Measurements from ENCODE around the gene ZBTB20.

Gene ZBTB20

DNA sequence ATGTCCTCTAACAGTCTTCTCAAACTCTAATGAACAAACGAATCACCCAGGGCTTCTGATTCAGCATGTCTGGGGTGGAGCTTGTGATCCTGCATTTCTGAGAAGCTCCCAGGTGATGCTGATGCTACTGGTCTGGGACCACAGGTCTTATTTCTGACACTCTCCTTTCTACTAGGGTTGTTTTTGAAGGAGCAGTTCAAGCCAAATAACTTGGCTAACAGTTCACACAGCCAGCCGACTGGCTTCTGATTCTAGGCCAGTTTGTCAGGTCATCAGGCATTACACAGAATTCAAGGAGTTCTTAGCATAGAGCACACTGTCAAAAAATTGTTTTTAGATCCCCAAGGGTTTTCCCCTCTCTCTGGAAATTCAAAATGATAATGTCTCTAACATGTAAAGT lies 752.5 kb downstream of the ZBTB20 start:
- H3K4me3 ChIP-seq (ENCODE audit: low read depth, low read length), result no peak overlapping the region

DNA sequence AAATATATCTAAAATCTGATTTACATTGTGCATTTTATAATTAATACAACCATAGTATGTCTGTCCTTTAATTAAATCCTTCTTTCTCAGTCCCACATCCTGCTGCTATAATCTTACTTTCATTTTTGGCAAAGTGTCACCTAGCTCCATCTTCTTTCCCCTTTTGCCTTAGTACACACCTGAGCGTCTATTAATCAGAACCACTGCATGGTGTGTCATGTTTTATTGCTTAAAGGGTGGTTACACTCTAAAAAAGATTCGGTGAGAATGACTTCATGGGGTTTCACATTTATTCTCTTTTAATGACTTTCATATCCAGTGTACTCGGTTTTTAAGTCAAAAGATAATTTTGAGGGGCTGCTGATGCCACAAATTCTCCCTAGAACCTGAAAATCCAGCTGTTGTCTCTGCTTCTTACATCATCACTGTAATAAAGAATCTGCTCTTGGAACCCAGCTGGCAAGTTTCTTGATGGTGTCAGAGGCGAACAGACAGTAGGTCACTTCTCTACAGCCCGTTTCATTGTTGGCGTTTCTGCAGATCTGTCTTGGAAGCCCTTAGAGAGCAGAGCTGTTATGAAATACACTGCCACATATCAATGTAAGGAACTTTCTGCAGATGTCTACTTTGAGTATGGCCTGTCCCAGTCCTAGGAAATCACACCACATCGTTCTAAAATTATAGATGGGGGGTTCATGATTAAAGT lies 753.6 kb downstream of the ZBTB20 start:
- no peak overlapping the region for H3K4me3 ChIP-seq (ENCODE audit: low read depth, low read length)

- no peak overlapping the region for H3K4me3 ChIP-seq (ENCODE audit: low read depth, low read length)
Measured at GRCh38 chr3:114392831-114393230, 754.3 kb downstream of the ZBTB20 start.

- H3K4me3 ChIP-seq (ENCODE audit: low read depth, low read length), result no peak overlapping the region
Measured at GRCh38 chr3:114389156-114389555, 757.9 kb downstream of the ZBTB20 start.

GRCh38 chr3:114384558-114384903 lies 762.6 kb downstream of the ZBTB20 start:
- H3K4me3 ChIP-seq (ENCODE audit: low read depth, low read length), result no peak overlapping the region

DNA sequence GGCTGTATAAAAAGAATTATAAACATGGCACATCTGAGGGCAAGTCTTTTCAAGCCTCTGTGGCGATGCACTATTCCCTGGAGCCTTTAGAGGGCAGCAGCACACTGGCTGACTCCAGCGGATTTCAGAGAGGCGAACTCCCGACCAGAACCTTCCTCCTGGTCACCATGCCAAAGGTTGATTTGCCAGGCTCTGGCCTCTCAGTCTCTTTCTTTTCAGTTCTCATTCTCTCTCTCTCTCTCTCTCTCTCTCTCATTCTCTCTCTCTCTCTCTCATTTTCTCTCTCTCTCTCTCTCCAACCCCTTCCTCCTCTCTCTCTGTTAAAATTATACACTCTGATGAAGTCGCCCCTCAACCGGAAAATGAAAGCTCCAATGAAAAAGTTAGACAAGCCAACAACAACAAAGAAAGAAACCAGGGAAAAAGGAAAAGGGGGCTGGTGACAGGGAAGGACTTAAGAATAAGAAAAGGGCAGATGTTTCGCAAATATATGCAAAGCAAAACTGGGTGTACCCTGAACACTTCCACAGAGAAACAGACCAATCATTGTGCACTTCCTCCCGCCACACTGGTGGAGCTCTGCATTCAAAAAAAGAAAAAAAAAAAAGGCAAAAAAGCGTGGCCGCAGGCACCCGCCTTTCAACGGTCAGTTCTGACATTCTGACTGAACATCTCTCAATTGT lies 763.1 kb downstream of the ZBTB20 start:
- no peak overlapping the region for H3K4me3 ChIP-seq (ENCODE audit: low read depth, low read length)

GRCh38 chr3:114380233-114380651 lies 766.8 kb downstream of the ZBTB20 start:
- H3K4me3 ChIP-seq (ENCODE audit: low read depth, low read length), result no peak overlapping the region

DNA sequence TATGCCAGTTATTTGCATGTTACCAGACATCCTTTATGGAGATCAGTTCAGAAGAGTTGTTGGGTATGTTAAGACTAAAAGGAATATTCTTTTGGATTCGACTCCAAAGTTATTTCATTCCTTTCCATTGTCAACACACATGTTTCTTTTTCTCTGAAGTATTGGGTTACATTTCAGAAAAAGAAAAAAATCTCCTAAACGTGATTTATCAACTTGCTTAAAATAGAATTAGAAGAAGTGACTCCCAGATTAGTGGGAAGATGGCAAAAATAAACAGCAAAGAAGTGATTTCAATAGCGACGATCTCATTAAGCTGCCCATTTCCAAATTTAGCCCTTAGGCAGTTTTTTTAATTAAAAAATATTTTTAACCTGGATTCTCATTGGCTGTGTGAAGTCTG lies 767.8 kb downstream of the ZBTB20 start:
- H3K4me3 ChIP-seq (ENCODE audit: low read depth, low read length), result no peak overlapping the region

- no peak overlapping the region for H3K4me3 ChIP-seq (ENCODE audit: low read depth, low read length)
Measured at GRCh38 chr3:114378760-114379159, 768.3 kb downstream of the ZBTB20 start.

DNA sequence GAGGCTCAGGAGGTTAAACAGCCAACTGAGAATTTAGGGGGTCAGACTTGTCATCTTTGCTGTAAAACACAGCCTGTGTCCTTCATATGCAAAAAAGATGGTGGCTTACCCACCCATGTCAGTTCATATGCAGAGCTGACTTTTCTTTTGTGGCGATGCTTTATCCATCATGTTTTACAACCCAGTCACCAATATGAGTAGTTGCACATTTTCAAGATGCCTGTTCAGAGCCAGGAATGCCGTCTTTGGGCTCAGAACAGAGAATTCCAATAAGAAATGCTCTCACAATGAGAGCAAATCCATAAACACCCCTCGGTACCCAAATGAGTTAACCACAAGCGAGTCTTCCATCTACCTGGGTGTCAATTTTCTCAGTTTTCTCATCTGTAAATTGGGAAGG lies 769.7 kb downstream of the ZBTB20 start:
- H3K4me3 ChIP-seq (ENCODE audit: low read depth, low read length), result no peak overlapping the region

DNA sequence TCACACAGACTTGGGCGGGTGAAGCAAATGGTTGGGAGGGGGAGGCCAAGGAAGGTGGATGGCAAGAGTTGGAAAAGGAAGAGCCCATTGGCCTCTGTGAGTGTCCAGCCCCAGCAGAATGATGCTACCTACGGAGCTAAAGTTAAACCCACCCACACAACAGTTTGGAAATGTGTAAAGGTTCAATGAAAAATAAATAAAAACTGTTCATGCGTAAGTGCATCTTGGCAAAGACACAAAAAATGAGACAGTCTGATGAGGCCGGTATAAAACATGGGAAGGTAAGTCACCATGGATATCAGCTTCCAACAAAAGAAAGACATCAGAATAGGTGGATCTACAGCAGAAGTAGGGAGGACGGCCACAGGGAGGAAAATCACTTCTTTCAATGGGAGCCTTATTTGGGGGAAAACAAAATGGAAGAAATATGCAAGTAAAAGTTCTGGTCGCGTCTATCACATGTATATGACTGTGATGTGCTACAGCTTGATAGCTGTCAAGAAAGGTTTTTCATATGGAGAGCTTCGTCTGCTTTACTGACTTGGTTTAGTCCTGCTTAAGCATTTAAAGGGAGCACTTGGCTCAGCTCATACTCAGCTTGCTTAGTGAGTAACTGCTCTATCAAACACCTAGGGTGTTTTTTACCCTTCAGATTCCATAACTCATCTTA lies 770.4 kb downstream of the ZBTB20 start:
- H3K4me3 ChIP-seq (ENCODE audit: low read depth, low read length), result no peak overlapping the region

- no peak overlapping the region for H3K4me3 ChIP-seq (ENCODE audit: low read depth, low read length)
Measured at GRCh38 chr3:114375608-114376421, 771.3 kb downstream of the ZBTB20 start.

DNA sequence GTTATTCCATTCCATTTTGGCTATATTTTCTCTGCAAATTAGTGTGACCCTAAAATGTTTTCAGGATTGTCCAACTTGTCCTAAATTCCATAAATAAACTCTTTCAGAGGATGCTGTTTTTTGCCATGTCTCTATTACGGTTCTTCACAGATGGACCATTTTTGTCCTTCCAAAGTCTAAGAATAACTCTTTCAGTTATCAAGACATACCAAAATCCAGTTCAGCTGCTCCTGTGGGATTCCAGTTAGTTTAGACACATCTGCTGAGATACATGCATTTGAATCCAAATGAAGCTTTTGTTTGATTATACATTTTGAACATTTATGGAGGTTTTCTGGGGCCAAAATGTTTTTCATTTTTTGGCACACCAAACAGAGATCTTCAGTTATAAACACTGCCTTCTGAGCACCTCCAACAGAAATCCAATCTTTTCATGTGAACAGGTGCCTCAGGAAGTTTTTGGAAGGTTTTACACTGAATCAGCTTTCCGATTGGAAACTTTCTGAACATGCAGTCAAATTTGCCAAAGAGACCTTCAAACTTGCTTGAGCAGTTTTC lies 772.6 kb downstream of the ZBTB20 start:
- no peak overlapping the region for H3K4me3 ChIP-seq (ENCODE audit: low read depth, low read length)

GRCh38 chr3:114370537-114371174 lies 776.4 kb downstream of the ZBTB20 start:
- no peak overlapping the region for H3K4me3 ChIP-seq (ENCODE audit: low read depth, low read length)

GRCh38 chr3:114365909-114366308 lies 781.2 kb downstream of the ZBTB20 start:
- no peak overlapping the region for H3K4me3 ChIP-seq (ENCODE audit: low read depth, low read length)

GRCh38 chr3:114364806-114365654 lies 782.1 kb downstream of the ZBTB20 start:
- no peak overlapping the region for H3K4me3 ChIP-seq (ENCODE audit: low read depth, low read length)

DNA sequence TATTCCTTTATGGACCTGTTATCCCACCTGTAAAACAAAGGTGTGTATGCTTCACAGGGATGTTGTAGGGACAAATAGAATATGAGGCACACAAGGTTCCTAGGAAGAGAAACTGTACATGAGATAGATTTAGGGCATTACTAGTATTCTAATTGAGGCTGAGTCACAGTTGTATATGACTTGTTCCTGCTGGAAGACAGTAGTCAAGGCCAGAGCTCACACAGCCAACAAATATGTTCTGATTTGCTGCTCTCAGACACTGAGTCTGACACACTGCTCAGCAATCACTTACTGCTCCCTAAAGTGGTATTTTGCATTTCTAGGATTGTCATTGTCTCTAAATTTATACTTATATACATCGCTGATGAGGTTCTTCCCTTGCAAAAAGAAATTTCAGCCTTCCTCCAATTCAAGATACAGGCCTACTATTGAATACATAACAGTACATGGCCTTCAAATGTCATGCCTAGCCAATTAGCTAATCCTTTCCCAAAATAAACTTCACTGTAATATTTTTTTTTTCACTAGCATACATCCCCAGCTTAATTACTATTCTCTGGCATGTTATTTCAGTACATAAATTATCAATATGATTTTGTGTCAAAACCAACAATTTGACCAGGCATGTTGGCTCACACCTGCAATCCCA lies 783.4 kb downstream of the ZBTB20 start:
- no peak overlapping the region for H3K4me3 ChIP-seq (ENCODE audit: low read depth, low read length)

- no peak overlapping the region for H3K4me3 ChIP-seq (ENCODE audit: low read depth, low read length)
Measured at GRCh38 chr3:114362815-114363214, 784.3 kb downstream of the ZBTB20 start.

GRCh38 chr3:114361391-114361790 lies 785.7 kb downstream of the ZBTB20 start:
- H3K4me3 ChIP-seq (ENCODE audit: low read depth, low read length), result no peak overlapping the region
